HG03520 (cell line): ENCODE data around the gene HEXD.
"Not testable (repeated sequence)": the region's sequence is repeated elsewhere in the genome, so short reads cannot be mapped to it uniquely, and the experiment has no call there.

Experiments used
- ATAC-seq: cut with Tn5 transposase; IDR thresholded peaks from one replicate; pipeline ENCODE4 v1.9.1; 2021; ENCODE audit warnings: mild to moderate bottlenecking, moderate library complexity; ENCODE audit not compliant: unreplicated experiment

HEXD gene

GRCh38 chr17:82418001-82418986, at the start of gene HEXD, which contains the start of gene OGFOD3:
Gene HEXD (plus strand): TSS chr17:82418347. CDS start chr17:82419800, 1,453 bp downstream.
Gene OGFOD3 (minus strand): TSS chr17:82418586. CDS start chr17:82418485, 101 bp downstream.
- peak; percentile 64 for ATAC-seq

GRCh38 chr17:82369211-82369610, 48.9 kb upstream of the HEXD start:
- no peak for ATAC-seq

GRCh38 chr17:82370471-82371332, 47.4 kb upstream of the HEXD start:
- ATAC-seq, result no peak

DNA sequence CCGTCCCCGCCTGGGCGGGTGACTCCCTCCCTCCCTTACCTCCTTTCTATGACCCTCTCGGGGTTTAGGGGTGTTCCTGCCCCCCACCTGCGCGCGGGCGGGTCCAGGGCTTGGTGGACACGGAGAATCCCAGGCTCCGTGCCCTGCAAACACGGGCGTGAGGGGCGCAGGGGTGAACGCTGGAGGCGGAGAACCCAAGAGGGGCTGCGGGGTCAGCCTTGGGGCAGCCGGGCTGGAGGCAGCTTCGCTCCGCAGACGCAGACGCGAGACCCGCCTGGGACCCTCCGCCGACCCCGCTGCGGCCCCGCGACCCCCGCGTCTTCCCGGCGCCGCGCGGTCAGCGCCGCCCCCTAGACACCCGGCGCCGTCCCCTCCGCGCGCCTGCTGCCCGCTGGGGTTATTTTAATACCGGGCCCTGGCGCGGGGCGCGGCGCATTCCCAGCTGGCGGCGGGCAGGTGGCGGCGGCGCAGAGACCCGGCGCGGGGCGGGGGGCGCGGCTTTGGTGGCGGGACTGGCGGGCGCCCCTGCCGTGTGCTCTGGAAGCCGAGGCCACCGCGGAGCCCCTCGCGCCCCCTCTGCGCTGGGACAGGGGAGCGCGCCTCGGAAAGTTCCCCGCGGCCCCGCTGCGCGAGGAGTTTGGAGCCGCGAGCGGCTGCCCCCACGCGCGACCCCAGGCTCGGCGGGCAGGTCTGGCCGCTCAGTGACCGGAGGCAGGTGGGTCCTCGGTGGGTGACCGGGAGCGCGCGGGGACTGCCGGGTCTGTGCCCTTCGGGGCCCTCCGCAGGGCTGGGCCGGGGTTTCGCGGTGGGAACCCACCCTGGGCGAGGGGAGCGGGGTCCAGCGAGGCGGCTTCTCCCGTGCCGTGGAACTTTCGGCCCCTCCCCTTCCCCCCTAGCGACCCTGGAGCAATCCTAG, 46.6 kb upstream of the HEXD start, which contains the start of gene UTS2R:
UTS2R (plus strand) TSS at position 433 of the 916 bp plus-strand sequence. CDS start 2,560 bp downstream, outside the sequence.
- no peak for ATAC-seq

DNA sequence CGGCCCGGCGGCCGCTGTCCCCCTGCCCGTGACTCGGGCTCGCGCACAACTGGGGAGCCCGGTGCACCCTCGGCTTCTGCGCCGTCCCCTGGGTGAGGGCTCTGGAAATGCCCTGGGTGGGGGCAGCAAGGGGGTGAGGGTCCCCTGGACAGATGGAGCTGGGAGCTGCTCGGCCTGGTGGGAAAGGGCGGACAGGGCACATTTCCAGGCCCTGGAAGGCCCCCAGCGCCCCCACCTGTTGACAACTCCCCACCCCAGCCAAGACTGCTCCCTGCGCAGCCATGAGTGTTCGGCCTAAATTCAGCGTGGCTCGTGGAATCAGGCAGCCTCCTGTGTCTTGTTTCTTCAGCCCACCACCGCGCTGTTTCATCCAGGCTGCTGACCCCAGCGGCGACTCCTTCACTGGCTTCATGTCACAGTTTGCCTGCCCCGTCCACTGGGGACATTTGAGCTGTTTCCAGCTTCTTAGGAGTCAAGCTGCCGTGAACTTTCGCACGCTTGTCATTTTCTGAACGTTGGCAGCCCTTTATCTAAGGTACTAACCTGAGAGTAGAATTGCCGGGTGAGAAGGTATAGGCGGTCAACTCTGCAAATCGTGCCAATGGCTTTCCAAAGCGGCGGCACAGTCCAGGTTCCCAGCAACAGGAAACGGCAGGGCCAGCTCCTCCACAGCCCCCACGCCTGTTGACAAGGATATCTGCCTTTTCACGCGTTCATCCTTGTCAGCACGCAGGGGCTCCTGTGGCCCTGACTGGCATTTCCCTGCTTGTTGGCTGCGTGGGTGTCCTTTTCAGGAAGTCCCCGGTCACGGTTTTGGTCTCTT, 45.7 kb upstream of the HEXD start:
- no peak for ATAC-seq

- ATAC-seq, result not testable (repeated sequence)
Measured at GRCh38 chr17:82373072-82373452, 45.1 kb upstream of the HEXD start.

GRCh38 chr17:82373731-82374625, 44.2 kb upstream of the HEXD start:
- no peak for ATAC-seq

DNA sequence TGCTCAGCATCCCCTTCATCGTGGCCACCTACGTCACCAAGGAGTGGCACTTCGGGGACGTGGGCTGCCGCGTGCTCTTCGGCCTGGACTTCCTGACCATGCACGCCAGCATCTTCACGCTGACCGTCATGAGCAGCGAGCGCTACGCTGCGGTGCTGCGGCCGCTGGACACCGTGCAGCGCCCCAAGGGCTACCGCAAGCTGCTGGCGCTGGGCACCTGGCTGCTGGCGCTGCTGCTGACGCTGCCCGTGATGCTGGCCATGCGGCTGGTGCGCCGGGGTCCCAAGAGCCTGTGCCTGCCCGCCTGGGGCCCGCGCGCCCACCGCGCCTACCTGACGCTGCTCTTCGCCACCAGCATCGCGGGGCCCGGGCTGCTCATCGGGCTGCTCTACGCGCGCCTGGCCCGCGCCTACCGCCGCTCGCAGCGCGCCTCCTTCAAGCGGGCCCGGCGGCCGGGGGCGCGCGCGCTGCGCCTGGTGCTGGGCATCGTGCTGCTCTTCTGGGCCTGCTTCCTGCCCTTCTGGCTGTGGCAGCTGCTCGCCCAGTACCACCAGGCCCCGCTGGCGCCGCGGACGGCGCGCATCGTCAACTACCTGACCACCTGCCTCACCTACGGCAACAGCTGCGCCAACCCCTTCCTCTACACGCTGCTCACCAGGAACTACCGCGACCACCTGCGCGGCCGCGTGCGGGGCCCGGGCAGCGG, 43.4 kb upstream of the HEXD start:
- ATAC-seq, result no peak

DNA sequence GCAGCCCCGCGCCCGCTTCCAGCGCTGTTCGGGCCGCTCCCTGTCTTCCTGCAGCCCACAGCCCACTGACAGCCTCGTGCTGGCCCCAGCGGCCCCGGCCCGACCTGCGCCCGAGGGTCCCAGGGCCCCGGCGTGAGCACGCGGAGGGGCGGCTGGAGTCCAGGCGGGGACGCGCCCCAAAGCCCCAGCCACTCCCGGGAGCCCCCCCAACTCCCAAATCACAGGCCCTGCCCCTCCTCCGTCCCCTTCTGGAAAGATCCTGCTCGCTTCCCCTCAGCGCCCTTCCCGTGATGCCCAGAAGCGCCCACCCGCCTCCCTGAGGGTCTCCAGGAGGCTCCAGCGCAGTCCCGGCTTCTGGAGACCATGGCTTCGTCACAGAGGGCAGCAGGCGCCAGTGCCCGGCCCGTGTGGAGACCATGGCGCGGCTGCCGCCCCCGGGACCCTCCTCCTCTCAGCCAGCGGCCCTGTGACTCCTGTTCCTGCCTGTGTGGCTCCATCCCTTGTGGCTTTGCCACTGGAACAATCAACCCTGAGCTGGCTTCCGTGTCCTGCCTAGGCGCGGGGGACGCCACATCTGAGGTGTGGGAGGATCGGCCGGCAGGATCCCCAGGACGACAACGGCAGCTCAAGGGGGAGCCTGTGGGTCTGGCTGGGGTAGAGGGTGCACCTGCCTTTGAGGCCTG, 42.6 kb upstream of the HEXD start:
- no peak for ATAC-seq

DNA sequence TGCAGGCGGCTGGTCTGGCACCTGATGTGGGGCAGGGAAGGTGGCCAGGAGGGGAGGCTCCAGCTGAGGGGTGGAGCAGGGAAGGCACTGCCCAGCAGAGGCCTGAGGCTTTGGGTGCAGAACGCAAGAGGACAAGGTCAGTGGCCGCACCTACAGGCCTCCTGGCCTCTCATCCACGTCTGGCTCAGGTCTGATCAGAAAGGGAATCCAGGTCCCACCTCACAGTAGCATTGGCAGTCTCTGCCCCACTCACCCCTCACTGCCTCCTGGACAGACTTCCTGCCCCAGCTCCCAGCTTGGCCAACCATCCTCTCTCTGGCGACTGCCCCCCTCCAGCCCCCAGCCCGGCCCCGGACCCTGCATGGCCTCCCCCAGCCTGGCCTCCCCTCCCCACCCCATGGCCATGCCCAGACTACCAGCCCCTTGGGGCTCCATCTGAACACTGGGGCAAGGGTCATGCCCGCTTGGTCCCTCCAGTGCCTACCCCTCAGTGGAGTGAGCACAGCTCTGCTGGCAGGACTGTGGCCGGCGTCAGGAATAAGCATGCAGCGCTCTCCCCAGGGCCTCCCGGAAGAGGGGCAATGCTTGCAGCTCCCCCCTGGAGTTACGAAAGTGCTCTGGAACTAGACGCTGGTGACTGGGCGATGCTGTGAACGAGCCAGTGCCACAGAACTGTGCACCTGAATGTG, 42.0 kb upstream of the HEXD start:
- ATAC-seq, result no peak

DNA sequence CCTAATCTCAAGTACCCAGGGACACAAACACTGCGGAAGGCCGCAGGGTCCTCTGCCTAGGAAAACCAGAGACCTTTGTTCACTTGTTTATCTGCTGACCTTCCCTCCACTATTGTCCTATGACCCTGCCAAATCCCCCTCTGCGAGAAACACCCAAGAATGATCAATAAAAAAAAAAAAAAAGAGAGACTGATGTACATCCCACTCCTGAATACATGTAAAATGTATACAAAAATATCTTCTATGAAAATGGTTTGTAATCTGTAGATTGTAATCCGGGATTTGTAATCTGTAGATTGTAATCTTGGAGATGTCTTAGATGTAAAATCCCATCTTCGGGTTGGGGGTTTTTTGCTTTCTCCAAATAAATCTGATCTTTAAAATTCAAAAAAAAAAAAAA, 40.9 kb upstream of the HEXD start:
- not testable (repeated sequence) for ATAC-seq

- no peak for ATAC-seq
Measured at GRCh38 chr17:82377924-82378740, 40.0 kb upstream of the HEXD start.

DNA sequence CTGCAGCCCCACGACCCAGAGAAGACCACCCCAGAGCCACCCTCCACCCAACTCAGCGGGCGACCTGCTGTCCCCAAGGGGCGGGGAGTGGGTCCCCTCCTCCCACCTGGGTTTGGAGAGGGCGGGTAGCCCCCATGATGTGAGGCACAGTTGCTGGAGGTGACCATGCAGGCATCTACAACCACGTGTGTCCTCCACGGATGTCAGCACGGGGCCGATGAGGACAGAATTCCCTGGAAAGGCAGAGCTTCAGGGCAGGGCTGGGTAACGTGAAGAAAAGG, 39.5 kb upstream of the HEXD start:
- no peak for ATAC-seq

DNA sequence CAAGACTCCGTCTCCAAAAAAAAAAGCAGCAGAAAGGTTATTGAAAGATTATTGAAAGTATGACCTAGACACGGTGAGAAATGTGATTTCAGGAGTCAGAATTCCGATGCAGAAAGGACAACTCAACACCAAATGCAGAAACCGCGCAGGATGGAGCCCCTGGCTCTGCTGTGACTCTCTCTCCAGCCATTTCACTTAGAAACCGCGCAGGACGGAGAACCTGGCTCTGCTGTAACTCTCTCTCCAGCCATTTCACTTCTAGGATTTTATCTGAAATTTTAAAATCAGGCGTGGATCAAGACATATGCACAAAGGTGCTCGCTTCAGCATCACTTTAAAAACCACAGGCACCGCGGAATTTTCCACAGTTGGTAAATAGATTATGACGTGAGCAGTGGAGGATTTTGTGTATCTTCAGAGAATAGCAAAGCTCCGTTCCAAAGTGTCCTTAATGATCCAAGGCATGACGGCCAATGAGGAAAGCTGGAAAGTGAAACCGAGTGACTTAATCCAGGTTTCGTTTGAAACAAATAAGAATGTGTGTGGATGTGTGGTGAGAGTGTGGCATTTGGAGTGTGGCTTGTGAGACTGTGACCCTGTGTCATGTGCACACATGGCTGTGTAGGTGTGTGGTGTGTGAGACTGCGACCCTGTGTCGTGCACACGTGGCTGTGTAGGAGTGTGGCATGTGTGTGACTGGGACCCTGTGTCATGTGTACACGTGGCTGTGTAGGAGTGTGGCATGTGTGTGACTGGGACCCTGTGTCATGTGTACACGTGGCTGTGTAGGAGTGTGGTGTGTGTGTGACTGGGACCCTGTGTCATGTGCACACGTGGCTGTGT, 37.1 kb upstream of the HEXD start:
- ATAC-seq, result no peak

- not testable (repeated sequence) for ATAC-seq
Measured at GRCh38 chr17:82381703-82382009, 36.5 kb upstream of the HEXD start.
